GM19463 (cell line): Measurements from ENCODE around the gene TFEB.

Experiments used
- ATAC-seq: cut with Tn5 transposase; IDR thresholded peaks from one replicate; pipeline ENCODE4 v1.9.1; 2021; ENCODE audit warnings: mild to moderate bottlenecking, moderate library complexity; ENCODE audit not compliant: unreplicated experiment

The TFEB gene

GRCh38 chr6:41692730-41693129 lies 42.7 kb downstream of the TFEB start:
- ATAC-seq, result no peak

DNA sequence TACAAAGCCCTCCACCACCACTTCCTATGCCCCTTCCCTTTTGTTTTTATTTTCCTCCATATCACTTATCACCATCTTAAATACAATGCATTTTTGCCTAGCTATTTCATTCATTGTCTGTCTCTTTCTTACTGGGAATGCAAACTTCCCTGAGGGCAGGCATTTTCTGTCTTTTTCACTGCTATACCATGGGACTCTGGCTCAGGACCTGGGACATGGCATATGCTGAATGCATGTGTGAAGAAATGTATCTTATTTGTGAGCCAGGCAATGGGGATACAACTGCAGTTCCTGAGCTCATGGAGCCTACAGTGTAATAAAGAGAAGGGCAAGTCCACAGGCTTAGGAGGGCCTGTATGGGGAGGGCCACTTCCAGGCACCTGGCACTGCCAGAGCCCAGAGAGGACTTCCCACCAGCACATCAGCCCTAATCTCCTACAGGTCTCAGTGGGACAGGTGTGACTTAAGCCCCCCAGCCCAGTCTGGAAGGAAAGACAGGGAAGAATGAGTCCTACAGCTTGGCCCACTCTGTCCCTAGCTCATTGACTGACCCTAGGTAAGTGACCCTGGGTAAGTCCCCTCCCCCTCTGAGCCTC lies 43.2 kb downstream of the TFEB start:
- no peak for ATAC-seq

DNA sequence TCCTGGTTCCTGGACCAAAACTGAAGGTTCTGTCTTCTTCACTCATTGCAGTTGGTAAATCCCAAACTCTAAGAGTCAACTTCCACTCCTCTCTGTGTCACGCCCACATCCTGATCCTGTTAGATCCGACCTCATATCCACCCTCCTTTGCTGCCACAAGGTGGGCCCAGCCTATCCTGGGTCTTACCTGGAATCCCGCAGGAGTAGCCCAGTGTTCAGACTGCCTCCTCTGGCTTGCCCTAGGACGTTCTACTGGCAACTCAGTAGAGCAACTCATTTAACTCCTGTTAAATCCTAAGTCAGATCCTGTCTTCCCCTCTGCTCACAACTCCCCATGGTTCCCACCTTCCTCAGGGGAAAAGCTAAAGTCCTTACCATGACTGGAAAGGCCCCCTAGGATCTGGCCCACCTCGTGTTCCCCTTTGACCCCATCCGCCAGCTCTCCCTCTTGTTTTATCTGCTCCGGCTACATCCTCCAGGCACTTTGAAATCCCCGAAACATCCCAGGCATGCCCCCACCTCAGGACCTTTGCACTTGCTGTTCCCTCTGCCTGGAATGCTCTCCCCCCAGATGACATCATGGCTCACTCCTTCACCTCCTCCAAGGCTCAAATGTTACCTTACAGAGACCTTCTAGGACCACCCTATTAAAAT lies 43.9 kb downstream of the TFEB start:
- ATAC-seq, result no peak

DNA sequence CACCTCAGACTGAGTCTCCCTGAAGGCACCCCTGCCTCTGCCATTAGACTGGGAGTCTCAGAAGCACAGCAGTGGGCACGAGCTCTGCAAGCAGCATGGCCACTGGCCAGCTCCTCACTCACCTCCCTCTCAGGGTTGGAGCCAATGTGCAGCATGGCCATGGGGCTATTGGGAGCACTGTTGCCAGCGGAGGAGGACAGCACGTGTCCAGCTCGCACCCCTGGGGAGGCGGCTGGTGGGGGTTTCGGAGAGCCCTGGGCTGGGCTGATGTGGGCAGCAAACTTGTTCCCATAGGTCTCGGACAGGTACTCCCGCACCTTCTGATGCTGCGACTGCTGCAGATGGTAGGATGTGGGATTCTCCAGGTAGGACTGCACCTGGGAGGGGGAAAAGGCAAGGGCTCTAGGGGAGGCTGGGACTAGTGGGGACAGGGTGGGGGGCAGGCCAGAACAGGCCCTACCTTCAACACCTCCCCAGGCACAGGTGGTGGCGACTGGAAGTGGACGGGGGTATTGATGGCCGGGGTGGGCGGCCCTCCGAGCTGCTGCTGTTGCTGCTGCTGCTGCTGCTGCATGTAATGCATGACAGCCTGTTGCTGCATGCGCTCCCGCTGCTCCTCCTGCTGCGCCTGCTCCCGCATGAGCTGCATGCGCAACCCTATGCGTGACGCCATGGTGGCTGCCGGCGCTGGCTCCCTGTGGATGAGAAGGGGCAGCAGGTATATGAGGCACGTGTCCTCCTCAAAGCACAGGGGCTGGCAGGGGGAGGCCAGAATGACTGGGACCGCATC lies 44.7 kb downstream of the TFEB start:
- no peak for ATAC-seq

DNA sequence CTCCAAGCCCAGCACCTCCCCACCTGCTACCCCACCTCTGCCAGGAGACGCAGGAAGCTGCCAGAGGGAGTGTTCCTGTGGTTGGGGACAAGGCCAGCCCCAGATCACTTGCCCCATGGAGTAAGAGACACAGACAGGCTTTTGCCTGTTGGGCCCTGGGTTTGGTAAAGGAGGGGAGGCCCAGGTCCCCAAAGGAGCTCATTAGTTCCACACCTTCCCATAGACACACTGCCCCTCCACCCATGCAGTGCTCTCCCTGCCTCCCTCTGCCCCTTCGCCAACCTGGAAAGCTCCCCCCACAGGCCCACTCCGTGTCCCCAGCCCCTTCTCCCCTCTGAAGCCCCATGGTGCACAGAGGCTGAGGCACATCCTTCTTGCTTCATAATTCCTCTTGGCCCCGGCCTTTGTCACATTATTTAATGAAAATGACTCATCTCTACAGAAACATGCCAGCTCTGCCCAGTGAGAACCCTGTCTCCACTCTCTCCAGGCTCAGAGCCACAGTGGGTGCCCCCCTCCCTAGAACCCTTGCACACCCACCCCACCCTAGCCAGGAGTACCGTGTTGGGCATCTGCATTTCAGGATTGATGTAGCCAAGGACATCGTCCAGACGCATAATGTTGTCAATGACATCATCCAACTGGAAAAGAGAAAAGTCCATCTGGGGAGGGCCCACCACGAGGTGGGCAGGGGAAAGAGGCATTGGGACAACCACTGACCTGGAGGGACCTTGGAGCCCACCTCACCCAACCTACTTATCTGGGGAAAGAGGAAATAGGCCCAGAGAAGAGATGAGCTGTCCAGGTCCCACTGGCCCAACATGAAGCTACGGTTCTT lies 46.0 kb downstream of the TFEB start:
- no peak for ATAC-seq

DNA sequence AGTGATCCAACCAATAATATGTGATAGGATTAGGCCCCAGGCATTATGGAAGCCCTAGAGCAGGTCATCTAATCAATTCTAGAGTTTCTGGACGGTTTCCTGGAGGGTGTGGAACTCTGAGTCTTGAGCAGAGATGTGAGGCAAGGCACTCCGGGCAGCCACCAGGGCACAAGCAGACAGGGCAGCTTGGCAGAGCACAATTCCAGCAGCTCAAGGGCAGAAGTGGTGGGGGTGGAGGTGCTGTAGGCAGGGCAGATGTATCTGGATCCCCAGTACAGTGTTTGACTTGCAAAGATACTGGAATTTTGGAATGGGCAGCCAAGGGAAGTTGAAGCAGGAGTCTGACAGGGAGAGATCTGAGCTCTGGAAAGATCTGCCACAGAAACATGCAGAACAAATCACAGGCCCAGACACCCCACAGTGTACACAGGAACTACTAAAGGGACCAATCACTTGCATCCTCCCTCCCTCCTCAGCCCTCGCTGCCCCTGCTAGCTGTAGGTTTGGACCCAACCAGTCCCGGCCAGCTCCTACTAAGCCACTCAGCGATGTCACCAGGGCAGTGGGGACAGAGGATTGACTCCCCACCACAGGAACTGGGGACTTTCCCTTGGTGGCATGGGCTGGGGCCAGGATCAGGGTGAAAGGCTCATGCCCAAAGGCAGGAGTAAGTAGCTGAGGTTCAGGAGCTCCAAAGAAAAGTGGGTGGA lies 47.0 kb downstream of the TFEB start:
- ATAC-seq, result no peak

GRCh38 chr6:41687501-41688175 lies 47.8 kb downstream of the TFEB start:
- no peak for ATAC-seq

GRCh38 chr6:41685641-41686380 lies 49.6 kb downstream of the TFEB start:
- ATAC-seq, result no peak

GRCh38 chr6:41684311-41685180 lies 50.9 kb downstream of the TFEB start:
- no peak for ATAC-seq

GRCh38 chr6:41683523-41684310 lies 51.7 kb downstream of the TFEB start:
- peak; percentile 75 for ATAC-seq

DNA sequence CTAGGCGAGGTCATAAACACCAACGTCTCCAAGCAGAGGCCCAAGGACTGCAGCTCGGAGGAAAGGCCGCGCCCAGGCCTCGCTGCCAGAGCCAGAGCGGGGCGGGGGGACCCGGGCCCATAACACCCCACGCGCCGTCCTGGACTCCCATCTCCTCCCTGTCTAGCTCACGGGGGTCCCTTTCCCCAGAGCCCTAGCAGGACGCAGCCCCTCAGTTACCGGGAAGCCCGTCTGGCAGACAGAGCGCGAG lies 52.2 kb downstream of the TFEB start:
- peak; percentile 5 for ATAC-seq

DNA sequence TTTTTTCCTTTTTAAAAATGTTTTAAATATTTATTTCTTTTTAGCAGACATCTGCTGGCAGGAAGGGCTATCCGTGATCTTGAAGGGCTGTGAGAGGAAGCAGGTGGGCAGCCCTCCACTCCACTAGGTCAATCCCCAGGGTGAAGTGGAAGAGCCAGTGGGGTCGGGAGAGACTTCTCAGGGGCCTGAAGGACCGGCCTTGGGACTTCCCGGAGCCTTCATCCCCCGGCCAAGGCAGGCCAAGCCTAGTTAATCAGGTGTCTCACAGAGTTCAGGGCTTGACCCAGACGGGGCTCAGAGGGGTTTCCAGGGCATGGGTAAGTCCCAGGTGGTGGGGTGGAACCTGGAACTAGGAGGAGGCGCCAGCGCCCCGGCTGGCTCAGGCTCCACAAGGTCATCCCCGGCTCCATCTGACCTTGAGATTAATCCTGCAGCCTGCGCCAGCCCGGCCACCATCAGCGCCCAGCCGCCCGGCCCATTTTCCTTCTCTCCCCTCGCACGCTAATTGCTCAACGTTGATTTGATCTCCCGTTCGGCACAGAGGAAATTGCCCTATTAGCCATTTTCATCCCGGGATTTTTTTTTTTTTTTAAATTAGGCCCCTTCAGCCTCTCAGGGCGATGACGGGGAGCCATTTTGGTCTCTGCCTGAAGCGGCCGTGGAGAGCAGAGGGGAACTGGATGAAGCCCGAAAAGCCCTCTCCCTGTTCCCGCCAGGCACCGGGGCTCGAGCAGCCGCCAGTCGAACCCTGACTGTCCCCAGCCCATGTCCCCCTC lies 52.7 kb downstream of the TFEB start:
- ATAC-seq, result peak; percentile 16

DNA sequence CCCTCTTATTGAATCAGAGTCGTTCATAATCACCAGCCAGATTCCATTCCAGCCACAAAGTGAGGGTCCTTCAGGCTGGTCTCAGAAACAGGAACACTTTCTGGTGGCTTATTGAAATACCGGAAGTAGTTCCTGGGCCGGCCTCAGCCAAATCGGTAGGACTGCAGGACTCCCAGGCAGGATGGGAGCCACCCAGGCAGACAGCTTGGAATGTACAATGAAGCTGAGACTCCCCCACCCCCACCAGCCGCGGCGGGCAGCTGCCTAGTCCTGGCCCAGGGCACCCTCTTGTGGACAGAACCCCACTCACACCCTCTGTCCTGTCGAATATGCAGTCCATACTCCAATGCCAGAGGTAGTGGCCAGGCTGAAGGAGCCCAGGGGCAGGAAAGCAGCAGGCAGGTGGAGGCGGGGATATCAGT lies 53.3 kb downstream of the TFEB start:
- peak; percentile 50 for ATAC-seq

DNA sequence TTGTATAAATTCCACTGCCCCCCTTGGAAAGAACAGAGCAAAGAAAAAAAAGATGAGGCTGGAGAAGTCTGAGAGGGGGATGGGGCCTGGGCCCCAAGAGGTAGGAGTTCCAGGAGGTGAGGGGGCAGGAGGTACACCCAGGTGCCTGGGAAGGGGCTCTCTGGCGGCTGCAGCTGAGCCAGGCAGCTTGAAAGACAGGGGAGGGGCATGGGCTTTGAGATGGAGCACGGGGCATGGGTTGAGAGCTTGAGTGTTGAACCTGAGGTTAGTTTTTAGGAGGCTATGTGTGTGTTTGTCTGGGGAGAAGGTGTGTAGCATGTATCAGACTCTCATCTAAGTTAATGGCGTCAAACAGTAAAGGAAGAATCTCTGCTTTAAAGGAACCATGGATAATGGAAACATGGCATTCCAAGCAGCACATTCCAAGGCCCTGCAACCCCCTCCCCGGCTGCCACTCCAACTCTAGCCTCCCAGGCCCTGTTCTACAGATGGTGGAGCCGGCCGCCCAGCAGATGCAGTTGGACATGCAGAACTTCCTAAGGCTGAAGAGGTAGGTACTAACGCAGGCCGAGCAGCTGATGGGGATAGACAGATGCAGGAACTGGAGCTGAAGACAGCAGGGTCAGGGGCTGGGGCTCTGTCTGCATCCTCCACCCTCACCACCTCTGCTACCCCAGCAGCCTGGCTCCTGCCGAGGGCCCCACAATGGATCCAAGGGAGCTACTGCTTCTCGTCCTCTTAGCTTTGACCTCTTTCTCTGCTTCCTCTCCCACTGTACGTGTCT lies 55.0 kb downstream of the TFEB start:
- ATAC-seq, result no peak

- no peak for ATAC-seq
These were observed 55.7 kb downstream of the TFEB start for GRCh38 chr6:41679696-41680095.

GRCh38 chr6:41678511-41679084 lies 56.8 kb downstream of the TFEB start:
- ATAC-seq, result no peak
